Trophoblast cell (in vitro differentiated cells and primary cell): ENCODE measurements around the gene NRG2.
A peak's percentile ranks its signal among the peaks of the same experiment; 100 is the strongest.

ENCODE experiments used
- DNase-seq, 2 donors: peaks; one replicate each; pipeline ENCODE4 v3.0.0-alpha.2; 2016
- H2AFZ ChIP-seq: 2 replicates; pipeline ENCODE4 v1.6.1; 2013; ENCODE audit warnings: low read length, moderate library complexity, mild to moderate bottlenecking; ENCODE audit not compliant: insufficient read depth, poor library complexity
- H2AK5ac ChIP-seq: 2 replicates; pipeline ENCODE4 v1.6.1; 2013; ENCODE audit warnings: mild to moderate bottlenecking, low read length
- H2BK120ac ChIP-seq: 2 replicates; pipeline ENCODE4 v1.6.1; 2013; ENCODE audit warnings: low read length, mild to moderate bottlenecking, moderate library complexity; ENCODE audit not compliant: insufficient read depth, poor library complexity
- H2BK12ac ChIP-seq: 2 replicates; pipeline ENCODE4 v1.6.1; 2013; ENCODE audit warnings: mild to moderate bottlenecking, low read length, moderate library complexity
- H2BK5ac ChIP-seq: 2 replicates; pipeline ENCODE4 v1.6.1; 2013; ENCODE audit warnings: low read length, low read depth, moderate library complexity, mild to moderate bottlenecking; ENCODE audit not compliant: poor library complexity
- H3K14ac ChIP-seq: 2 replicates; pipeline ENCODE4 v1.6.1; 2013; ENCODE audit warnings: mild to moderate bottlenecking, low read length
- H3K18ac ChIP-seq: 2 replicates; pipeline ENCODE4 v1.6.1; 2013; ENCODE audit warnings: mild to moderate bottlenecking, low read length
- H3K23ac ChIP-seq: 2 replicates; pipeline ENCODE4 v1.6.1; 2013; ENCODE audit warnings: low read length
- H3K27ac ChIP-seq: 2 replicates; pipeline ENCODE4 v1.5.1; 2013; ENCODE audit warnings: low read depth, mild to moderate bottlenecking, inconsistent platforms, low read length, moderate library complexity
- H3K27me3 ChIP-seq: 2 replicates; pipeline ENCODE4 v1.6.1; 2013; ENCODE audit warnings: inconsistent platforms, mild to moderate bottlenecking, low read length, moderate library complexity; ENCODE audit not compliant: insufficient read depth
- H3K36me3 ChIP-seq, 2 experiments: 1 replicate in 1 of 2; 2 replicates in 1 of 2; pipeline ENCODE4 v1.6.1; 2013; ENCODE audit warnings: low read length in 2 of 2, mild to moderate bottlenecking in 2 of 2, moderate library complexity in 1 of 2; ENCODE audit not compliant: insufficient read depth in 2 of 2, control insufficient read depth in 1 of 2
- H3K4ac ChIP-seq: 2 replicates; pipeline ENCODE4 v1.6.1; 2013; ENCODE audit warnings: low read depth, mild to moderate bottlenecking, low read length, moderate library complexity
- H3K4me1 ChIP-seq, 2 experiments: 1 replicate in 1 of 2; 2 replicates in 1 of 2; pipeline ENCODE4 v1.6.1; 2013; ENCODE audit warnings: low read length in 2 of 2, mild to moderate bottlenecking in 2 of 2, moderate library complexity in 1 of 2; ENCODE audit not compliant: insufficient read depth in 2 of 2, control insufficient read depth in 1 of 2
- H3K4me2 ChIP-seq: 2 replicates; pipeline ENCODE4 v1.6.1; 2013; ENCODE audit warnings: inconsistent platforms, mild to moderate bottlenecking, low read length, moderate library complexity
- H3K4me3 ChIP-seq: 2 replicates; pipeline ENCODE4 v1.5.1; 2013; ENCODE audit warnings: mild to moderate bottlenecking, low read depth, low read length, inconsistent platforms
- H3K79me1 ChIP-seq: one replicate; pipeline ENCODE4 v1.6.1; 2013; ENCODE audit warnings: low read length
- H3K79me2 ChIP-seq: 2 replicates; pipeline ENCODE4 v1.6.1; 2013; ENCODE audit warnings: low read length, mild to moderate bottlenecking; ENCODE audit not compliant: control insufficient read depth, insufficient read depth, poor library complexity
- H3K9ac ChIP-seq: 2 replicates; pipeline ENCODE4 v1.6.1; 2013; ENCODE audit warnings: mild to moderate bottlenecking, low read length
- H3K9me3 ChIP-seq: 2 replicates; pipeline ENCODE4 v1.6.1; 2013; ENCODE audit warnings: low read depth, mild to moderate bottlenecking, control low read depth, inconsistent platforms, low read length; ENCODE audit not compliant: insufficient read depth
- H4K12ac ChIP-seq: 2 replicates; pipeline ENCODE4 v1.6.1; 2013; ENCODE audit warnings: low read depth, mild to moderate bottlenecking, low read length, moderate library complexity
- H4K8ac ChIP-seq: 2 replicates; pipeline ENCODE4 v1.6.1; 2013; ENCODE audit warnings: low read depth, mild to moderate bottlenecking, low read length, moderate library complexity
- H4K91ac ChIP-seq: one replicate; pipeline ENCODE4 v1.6.1; 2013; ENCODE audit warnings: low read depth, mild to moderate bottlenecking, low read length, moderate library complexity
- WGBS: extraction: QIAGEN DNeasy Blood & Tissue Kit; methylation state at CpG from one replicate; pipeline ENCODE4 v1.1.7; 2013; ENCODE audit warnings: missing lambda C conversion rate; ENCODE audit not compliant: insufficient read length, insufficient coverage; ENCODE audit errors: extremely low coverage; 5-methylcytosine and 5-hydroxymethylcytosine counted together

Gene NRG2

GRCh38 chr5:139849942-139850341 is 193.2 kb downstream of the NRG2 start:
- no peak overlapping the region for H2BK5ac ChIP-seq
- no peak overlapping the region for H3K23ac ChIP-seq

GRCh38 chr5:139849501-139849900 is 193.6 kb downstream of the NRG2 start:
- WGBS = no CpG with 5 or more reads among the region's 7 CpGs
- no peak overlapping the region for H3K14ac ChIP-seq
- no peak overlapping the region for H3K27ac ChIP-seq
- H2AFZ ChIP-seq = no peak overlapping the region
- no peak overlapping the region for H2BK12ac ChIP-seq
- peaks cover 2 to 4% of the 10 kb centered on the region in 2 experiments for H3K4me1 ChIP-seq
- H3K4me2 ChIP-seq = no peak overlapping the region
- no peak overlapping the region for H4K8ac ChIP-seq
- DNase-seq = no peak
- no peak overlapping the region for H3K4me3 ChIP-seq
- no peak overlapping the region for H2BK120ac ChIP-seq
- no peak overlapping the region for H3K9ac ChIP-seq
- no peak overlapping the region for H2AK5ac ChIP-seq
- H3K18ac ChIP-seq = no peak overlapping the region
- no peaks in the 10 kb centered on the region for H3K36me3 ChIP-seq
- H3K4ac ChIP-seq = no peak overlapping the region
- H3K23ac ChIP-seq = no peak overlapping the region
- H2BK5ac ChIP-seq = no peak overlapping the region
- no peaks in the 10 kb centered on the region for H3K79me1 ChIP-seq
- H3K27me3 ChIP-seq = peaks cover 46% of the 10 kb centered on the region
- no peak overlapping the region for H4K12ac ChIP-seq
- H3K9me3 ChIP-seq = peaks cover 6% of the 10 kb centered on the region
- H4K91ac ChIP-seq = no peak overlapping the region
- no peaks in the 10 kb centered on the region for H3K79me2 ChIP-seq

More at GRCh38 chr5:139849942-139850341, 193.2 kb downstream of the NRG2 start:
- no peak overlapping the region for H3K9ac ChIP-seq
- H3K4me3 ChIP-seq = no peak overlapping the region
- H4K8ac ChIP-seq = no peak overlapping the region
- no peak overlapping the region for H4K91ac ChIP-seq
- no peaks in the 10 kb centered on the region for H3K79me2 ChIP-seq
- no peak for DNase-seq
- no peaks in the 10 kb centered on the region for H3K79me1 ChIP-seq
- H3K4ac ChIP-seq = no peak overlapping the region
- peaks cover 6% of the 10 kb centered on the region for H3K9me3 ChIP-seq
- H3K18ac ChIP-seq = no peak overlapping the region
- no peak overlapping the region for H4K12ac ChIP-seq
- no peak overlapping the region for H2BK120ac ChIP-seq
- H3K14ac ChIP-seq = no peak overlapping the region
- peaks cover 2 to 4% of the 10 kb centered on the region in 2 experiments for H3K4me1 ChIP-seq
- H2AFZ ChIP-seq = no peak overlapping the region
- no CpG with 5 or more reads among the region's 2 CpGs for WGBS
- H3K27me3 ChIP-seq = peaks cover 46% of the 10 kb centered on the region
- H3K36me3 ChIP-seq = no peaks in the 10 kb centered on the region
- no peak overlapping the region for H3K4me2 ChIP-seq
- H2BK12ac ChIP-seq = no peak overlapping the region
- H2AK5ac ChIP-seq = no peak overlapping the region
- H3K27ac ChIP-seq = no peak overlapping the region

- no peak overlapping the region for H2AK5ac ChIP-seq
- no peak overlapping the region for H4K91ac ChIP-seq
- H3K79me2 ChIP-seq = no peaks in the 10 kb centered on the region
- peak overlapping the region; percentile 64 for H3K4me3 ChIP-seq
- no peaks in the 10 kb centered on the region for H3K36me3 ChIP-seq
- H3K4ac ChIP-seq = no peak overlapping the region
- H3K9ac ChIP-seq = no peak overlapping the region
- peaks cover 46% of the 10 kb centered on the region for H3K27me3 ChIP-seq
- H3K4me1 ChIP-seq = peaks cover 2 to 4% of the 10 kb centered on the region in 2 experiments
- H2BK12ac ChIP-seq = no peak overlapping the region
- no peak overlapping the region for H2BK5ac ChIP-seq
- peak overlapping the region; percentile 63 for H3K4me2 ChIP-seq
- DNase-seq = peak in 1 of 2 donors; percentile 8
- no peak overlapping the region for H4K12ac ChIP-seq
- no peak overlapping the region for H2AFZ ChIP-seq
- no CpG with 5 or more reads among the region's 43 CpGs for WGBS
- H3K18ac ChIP-seq = no peak overlapping the region
- no peak overlapping the region for H4K8ac ChIP-seq
- H3K14ac ChIP-seq = no peak overlapping the region
- no peak overlapping the region for H3K23ac ChIP-seq
- H3K9me3 ChIP-seq = peaks cover 6% of the 10 kb centered on the region
- no peak overlapping the region for H3K27ac ChIP-seq
- H2BK120ac ChIP-seq = no peak overlapping the region
- H3K79me1 ChIP-seq = no peaks in the 10 kb centered on the region
Measured at GRCh38 chr5:139848508-139849100, 194.5 kb downstream of the NRG2 start.

- Histone ChIP-seq H3K79me1 (no peaks in the 10 kb centered on the region), H3K14ac (no peak overlapping the region), H2AFZ (peak overlapping the region; percentile 70), H3K4me1 (peaks cover 2 to 4% of the 10 kb centered on the region in 2 experiments), H3K79me2 (no peaks in the 10 kb centered on the region), H3K36me3 (no peaks in the 10 kb centered on the region), H3K4ac (no peak overlapping the region), H2AK5ac (no peak overlapping the region), H2BK5ac (no peak overlapping the region), H3K27me3 (peaks cover 46% of the 10 kb centered on the region), H4K91ac (no peak overlapping the region), H3K4me2 (peak overlapping the region; percentile 63), H2BK120ac (no peak overlapping the region), H4K12ac (no peak overlapping the region), H3K9me3 (peaks cover 6% of the 10 kb centered on the region), H3K23ac (no peak overlapping the region), H3K18ac (no peak overlapping the region), H3K27ac (no peak overlapping the region), H2BK12ac (no peak overlapping the region), H3K4me3 (peak overlapping the region; percentile 64), H4K8ac (no peak overlapping the region), H3K9ac (no peak overlapping the region)
- peak; percentile 18 to 53 for DNase-seq
- WGBS = no CpG with 5 or more reads among the region's 107 CpGs
Measured at GRCh38 chr5:139847790-139848507, 195.2 kb downstream of the NRG2 start.
